Kasumi-1 (cell line): Measurements from ENCODE around the gene FDX1.

Experiments
- DNase-seq, 2 experiments: peaks; one replicate each; lab custom pipeline; 2025; lab: John Stamatoyannopoulos, UW

FDX1 gene

GRCh38 chr11:110509472-110509871 is 79.7 kb downstream of the FDX1 start:
- DNase-seq = no peak

- no peak for DNase-seq
Measured at GRCh38 chr11:110512026-110512425, 82.3 kb downstream of the FDX1 start.

GRCh38 chr11:110513259-110513801 is 83.6 kb downstream of the FDX1 start:
- no peak for DNase-seq

GRCh38 chr11:110513846-110514437 is 84.2 kb downstream of the FDX1 start:
- DNase-seq = no peak
